IMR-90 (cell line): ENCODE results near the gene FAM120A. TPM values are rescaled to one million over a fixed set of nuclear protein-coding genes. Genes with fewer than 3 reads are reported as not detected.

ENCODE experiments used
- ATAC-seq: fragments of 200-7000 bp; cut with Tn5 transposase; 2 replicates; pipeline ENCODE4 v1.9.1; 2020; ENCODE audit warnings: low read depth, mild to moderate bottlenecking, moderate library complexity
- BruUV-seq: library from RNA; stranded (reverse); fragments of 400-500 nt; replicated peaks from 2 replicates; lab custom pipeline; 2021; lab: Mats Ljungman, UMichigan
- CTCF ChIA-PET: fragments of 300-600 bp; formaldehyde crosslinking; extraction: SDS; loops from one replicate; lab custom pipeline; 2021; ENCODE audit warnings: antibody characterized with exemption; lab: Yijun Ruan, JAX
- POLR2A ChIA-PET: fragments of 300-600 bp; sonication (Branson Sonifier 250); formaldehyde crosslinking; loops from one replicate; lab custom pipeline; 2022; ENCODE audit warnings: antibody characterized with exemption; ENCODE audit not compliant: unreplicated experiment; lab: Charles Lee
- DNase-seq: peaks from one replicate; pipeline ENCODE4 v3.0.0; 2013
- H2AFZ ChIP-seq: replicated peaks from 2 replicates; pipeline ENCODE3; 2013; ENCODE audit warnings: low read length, mild to moderate bottlenecking; ENCODE audit not compliant: poor library complexity
- H2AK5ac ChIP-seq: 2 replicates; pipeline ENCODE4 v1.6.1; 2013; ENCODE audit warnings: low read depth, low read length, inconsistent platforms
- H2AK9ac ChIP-seq: replicated peaks from 2 replicates; pipeline ENCODE3; 2013; ENCODE audit warnings: mild to moderate bottlenecking, low read depth, low read length, moderate library complexity; ENCODE audit not compliant: poor library complexity
- H2BK120ac ChIP-seq: 2 replicates; pipeline ENCODE4 v1.6.1; 2013; ENCODE audit warnings: low read depth, low read length, inconsistent platforms
- H2BK15ac ChIP-seq: 3 replicates; pipeline ENCODE4 v1.6.1; 2013; ENCODE audit warnings: low read depth, low read length, inconsistent platforms
- H2BK20ac ChIP-seq: 2 replicates; pipeline ENCODE4 v1.6.1; 2013; ENCODE audit warnings: low read depth, mild to moderate bottlenecking, inconsistent platforms, low read length, moderate library complexity
- H2BK5ac ChIP-seq: 2 replicates; pipeline ENCODE4 v1.6.1; 2013; ENCODE audit warnings: mild to moderate bottlenecking, low read depth, low read length, inconsistent platforms; ENCODE audit not compliant: poor library complexity, severe bottlenecking
- H3K14ac ChIP-seq: replicated peaks from 2 replicates; pipeline ENCODE4 v1.6.1; 2013; ENCODE audit warnings: low read depth, low read length, inconsistent platforms
- H3K18ac ChIP-seq: 2 replicates; pipeline ENCODE4 v1.6.1; 2013; ENCODE audit warnings: low read depth, low read length, control low read depth
- H3K23ac ChIP-seq: 2 replicates; pipeline ENCODE4 v1.6.1; 2013; ENCODE audit warnings: low read depth, low read length, inconsistent platforms
- H3K27ac ChIP-seq: 2 replicates; pipeline ENCODE4 v1.5.1; 2013; ENCODE audit warnings: mild to moderate bottlenecking, control low read depth, low read length; ENCODE audit not compliant: insufficient read depth
- H3K27me3 ChIP-seq: 2 replicates; pipeline ENCODE4 v1.6.1; 2013; ENCODE audit warnings: low read length; ENCODE audit not compliant: control insufficient read depth, insufficient read depth
- H3K36me3 ChIP-seq: 2 replicates; pipeline ENCODE4 v1.6.1; 2013; ENCODE audit warnings: low read length, mixed read lengths; ENCODE audit not compliant: control insufficient read depth, insufficient read depth
- H3K4ac ChIP-seq: 2 replicates; pipeline ENCODE4 v1.6.1; 2013; ENCODE audit warnings: low read depth, low read length, inconsistent platforms
- H3K4me1 ChIP-seq: 2 replicates; pipeline ENCODE4 v1.6.1; 2013; ENCODE audit warnings: low read length, mixed read lengths; ENCODE audit not compliant: control insufficient read depth, insufficient read depth
- H3K4me2 ChIP-seq: 2 replicates; pipeline ENCODE4 v1.6.1; 2013; ENCODE audit warnings: low read depth, mild to moderate bottlenecking, control low read depth, low read length, moderate library complexity
- H3K4me3 ChIP-seq: 2 replicates; pipeline ENCODE4 v1.5.1; 2013; ENCODE audit warnings: low read depth, mild to moderate bottlenecking, control low read depth, low read length, moderate library complexity; ENCODE audit not compliant: insufficient read depth
- H3K56ac ChIP-seq: 2 replicates; pipeline ENCODE4 v1.6.1; 2013; ENCODE audit warnings: low read length, inconsistent platforms; ENCODE audit not compliant: insufficient read depth; ENCODE audit errors: extremely low read depth
- H3K79me1 ChIP-seq, 2 experiments: 2 replicates each; pipeline ENCODE4 v1.6.1; 2013; ENCODE audit warnings: low read length in 2 of 2, inconsistent platforms in 1 of 2, low read depth in 1 of 2
- H3K9ac ChIP-seq: 2 replicates; pipeline ENCODE4 v1.6.1; 2013; ENCODE audit warnings: low read depth, low read length, control low read depth
- H3K9me1 ChIP-seq: 2 replicates; pipeline ENCODE4 v1.6.1; 2013; ENCODE audit warnings: low read length, inconsistent platforms; ENCODE audit not compliant: insufficient read depth
- H3K9me3 ChIP-seq: 2 replicates; pipeline ENCODE4 v1.6.1; 2013; ENCODE audit warnings: low read length; ENCODE audit not compliant: control insufficient read depth, insufficient read depth
- H4K20me1 ChIP-seq: 2 replicates; pipeline ENCODE4 v1.6.1; 2013; ENCODE audit warnings: low read length, inconsistent platforms; ENCODE audit not compliant: insufficient read depth
- H4K5ac ChIP-seq: 2 replicates; pipeline ENCODE4 v1.6.1; 2013; ENCODE audit warnings: mild to moderate bottlenecking, low read depth, low read length, control low read depth
- H4K8ac ChIP-seq, 2 experiments: 2 replicates each; pipeline ENCODE4 v1.6.1; 2013; ENCODE audit warnings: low read depth in 2 of 2, low read length in 2 of 2, control low read depth in 1 of 2, inconsistent platforms in 1 of 2
- H4K91ac ChIP-seq: 2 replicates; pipeline ENCODE4 v1.6.1; 2013; ENCODE audit warnings: low read depth, low read length, inconsistent platforms; ENCODE audit not compliant: insufficient read depth
- BHLHE40 ChIP-seq: fragments of 150-350 bp; IDR thresholded peaks from 2 replicates; pipeline ENCODE4 v1.6.1; 2016; ENCODE audit warnings: mild to moderate bottlenecking, low read depth, low read length
- CEBPB ChIP-seq: IDR thresholded peaks from 2 replicates; pipeline ENCODE4 v1.6.1; 2012; ENCODE audit warnings: low read depth, low read length, improper control_type of control experiment
- CHD1 ChIP-seq: IDR thresholded peaks from 2 replicates; pipeline ENCODE4 v1.6.1; 2012; ENCODE audit warnings: low read depth, low read length, improper control_type of control experiment
- FOS ChIP-seq: fragments of 150-350 bp; IDR thresholded peaks from 2 replicates; pipeline ENCODE4 v1.6.1; 2016; ENCODE audit warnings: low read depth, low read length
- MAFK ChIP-seq: IDR thresholded peaks from 2 replicates; pipeline ENCODE4 v1.6.1; 2012; ENCODE audit warnings: low read depth, low read length, improper control_type of control experiment
- MAZ ChIP-seq: IDR thresholded peaks from 2 replicates; pipeline ENCODE4 v1.6.1; 2012; ENCODE audit warnings: low read depth, mild to moderate bottlenecking, low read length, improper control_type of control experiment, moderate library complexity, borderline replicate concordance
- MXI1 ChIP-seq: IDR thresholded peaks from 2 replicates; pipeline ENCODE4 v1.6.1; 2012; ENCODE audit warnings: low read depth, mild to moderate bottlenecking, low read length, moderate library complexity, borderline replicate concordance
- NFE2L2 ChIP-seq: fragments of 150-350 bp; IDR thresholded peaks from 2 replicates; pipeline ENCODE4 v1.6.1; 2016; ENCODE audit warnings: low read depth, mild to moderate bottlenecking, low read length
- POLR2A ChIP-seq: IDR thresholded peaks from 2 replicates; pipeline ENCODE4 v1.6.1; 2012; ENCODE audit warnings: mild to moderate bottlenecking, low read depth, low read length
- RAD21 ChIP-seq: IDR thresholded peaks from 2 replicates; pipeline ENCODE4 v1.6.1; 2012; ENCODE audit warnings: low read length, improper control_type of control experiment
- RCOR1 ChIP-seq: IDR thresholded peaks from 2 replicates; pipeline ENCODE4 v1.6.1; 2012; ENCODE audit warnings: mild to moderate bottlenecking, low read length, improper control_type of control experiment; ENCODE audit not compliant: insufficient replicate concordance
- RFX5 ChIP-seq: IDR thresholded peaks from 2 replicates; pipeline ENCODE4 v1.8.0; 2012; ENCODE audit warnings: low read depth, mild to moderate bottlenecking, low read length, moderate library complexity
- SMC3 ChIP-seq: fragments of 150-350 bp; IDR thresholded peaks from 2 replicates; pipeline ENCODE4 v1.6.1; 2016; ENCODE audit warnings: low read depth, mild to moderate bottlenecking, antibody characterized with exemption, low read length, moderate library complexity
- WGBS, 2 experiments: methylation state at CpG; one replicate each; pipeline versions ENCODE4 v1.1.5 to v1.1.7; 2013; ENCODE audit warnings: missing lambda C conversion rate in 2 of 2; ENCODE audit not compliant: insufficient read length in 1 of 2; ENCODE audit errors: extremely low coverage in 2 of 2; 5-methylcytosine and 5-hydroxymethylcytosine counted together
- dilution Hi-C: fragments of 300-500 bp; cut with HindIII; formaldehyde crosslinking; loops from one replicate; pipeline ENCODE4 v1.14.3; 2018; ENCODE audit warnings: low sequenced_read_pairs; ENCODE audit not compliant: unreplicated experiment
- in situ Hi-C: fragments of 300-500 bp; cut with MboI; formaldehyde crosslinking; loops from 3 replicates; pipeline ENCODE4 v1.14.3; 2019; ENCODE audit warnings: low sequenced_read_pairs, inconsistent platforms, mixed read lengths
- intact Hi-C: fragments of 100-400 bp; cut with micrococcal nuclease; formaldehyde crosslinking; loops from 2 replicates; pipeline ENCODE4 v1.10.0; 2022
- polyA plus RNA-seq, 3 experiments: library from polyadenylated mRNA; depleted of rRNA; stranded (reverse); fragments of >200 nt; gene quantifications; 2 replicates each; pipeline ENCODE4 v1.2.3, GENCODE V29; 2012; ENCODE audit warnings: low replicate concordance in 1 of 3
- total RNA-seq: library from RNA; depleted of rRNA; stranded (reverse); fragments of >200 nt; gene quantifications from 2 replicates; pipeline ENCODE4 v1.2.3, GENCODE V29; 2012
- TF ChIP-seq, protein P1 (sequence below): conservative IDR thresholded peaks from 2 replicates; pipeline ENCODE4 v1.5.1; 2012; ENCODE audit warnings: mild to moderate bottlenecking, low read depth, low read length, improper control_type of control experiment
- TF ChIP-seq, protein P2 (sequence below): fragments of 150-350 bp; IDR thresholded peaks from 2 replicates; pipeline ENCODE4 v1.6.1; 2016; ENCODE audit warnings: low read depth, mild to moderate bottlenecking, low read length, moderate library complexity, borderline replicate concordance
- TF ChIP-seq, protein P3 (sequence below): fragments of 150-350 bp; IDR thresholded peaks from 2 replicates; pipeline ENCODE4 v1.6.1; 2017; ENCODE audit warnings: mild to moderate bottlenecking, antibody characterized with exemption, low read length, low read depth

Gene FAM120A
- total and polyA plus RNA-seq, 2 of the 4 experiments (the other 2 are of a cell fraction): 61.6 to 75.1 TPM

DNA sequence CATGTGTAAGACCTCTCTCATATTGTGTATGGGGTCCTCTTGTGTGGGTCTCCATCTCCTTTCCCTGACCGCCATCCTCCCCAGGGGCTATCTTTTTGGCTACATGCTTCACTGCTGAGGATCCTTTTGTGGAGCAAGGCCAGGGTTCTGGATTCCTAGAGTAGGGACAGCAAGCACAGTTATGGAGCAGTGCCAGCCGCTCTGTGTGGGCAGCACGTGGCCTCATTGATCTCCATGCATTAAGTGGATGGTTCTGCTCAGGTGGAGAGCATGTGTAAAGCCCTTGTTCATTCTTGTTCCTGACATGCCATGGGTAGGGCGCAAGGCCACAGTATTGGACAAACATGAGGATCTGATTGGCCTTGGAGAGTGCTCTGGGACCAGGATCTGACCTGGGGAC lies 133.8 kb downstream of the FAM120A start:
- H3K23ac ChIP-seq: no peak overlapping the region
- BruUV-seq: no TSS peak
- H3K79me1 ChIP-seq: peaks cover 34 to 83% of the 10 kb centered on the region in 2 experiments
- POLR2A ChIA-PET: no interaction called here
- H3K18ac ChIP-seq: no peak overlapping the region
- intact Hi-C loops: no loop called here
- no peak overlapping the region for H4K8ac ChIP-seq
- no peak overlapping the region for H2BK5ac ChIP-seq
- CTCF ChIA-PET: no interaction called here
- H2AFZ ChIP-seq: no peak overlapping the region
- ATAC-seq: no peak
- 100% methylated on average over 1 of the region's 4 CpGs; no CpG with 5 or more reads in 1 of the 2 experiments for WGBS, 2 experiments
- no peak overlapping the region for H2AK5ac ChIP-seq
- H2BK120ac ChIP-seq: no peak overlapping the region
- H4K20me1 ChIP-seq: peaks cover 75% of the 10 kb centered on the region
- peaks cover 13% of the 10 kb centered on the region for H3K4me1 ChIP-seq
- no peak overlapping the region for H3K14ac ChIP-seq
- no peak overlapping the region for H2AK9ac ChIP-seq
- H3K36me3 ChIP-seq: no peaks in the 10 kb centered on the region
- H3K27ac ChIP-seq: no peak overlapping the region
- no peak for DNase-seq
- peaks cover 3% of the 10 kb centered on the region; the same call in 1 of the 2 replicates for H3K9me3 ChIP-seq
- TF ChIP-seq MXI1 (no peak), CEBPB (no peak), FOS (no peak), SMC3 (no peak), RCOR1 (no peak), RFX5 (no peak), MAZ (no peak), BHLHE40 (no peak), RAD21 (no peak), MAFK (no peak), NFE2L2 (no peak), CHD1 (no peak), POLR2A (no peak)
- TF ChIP-seq, protein P1, sequence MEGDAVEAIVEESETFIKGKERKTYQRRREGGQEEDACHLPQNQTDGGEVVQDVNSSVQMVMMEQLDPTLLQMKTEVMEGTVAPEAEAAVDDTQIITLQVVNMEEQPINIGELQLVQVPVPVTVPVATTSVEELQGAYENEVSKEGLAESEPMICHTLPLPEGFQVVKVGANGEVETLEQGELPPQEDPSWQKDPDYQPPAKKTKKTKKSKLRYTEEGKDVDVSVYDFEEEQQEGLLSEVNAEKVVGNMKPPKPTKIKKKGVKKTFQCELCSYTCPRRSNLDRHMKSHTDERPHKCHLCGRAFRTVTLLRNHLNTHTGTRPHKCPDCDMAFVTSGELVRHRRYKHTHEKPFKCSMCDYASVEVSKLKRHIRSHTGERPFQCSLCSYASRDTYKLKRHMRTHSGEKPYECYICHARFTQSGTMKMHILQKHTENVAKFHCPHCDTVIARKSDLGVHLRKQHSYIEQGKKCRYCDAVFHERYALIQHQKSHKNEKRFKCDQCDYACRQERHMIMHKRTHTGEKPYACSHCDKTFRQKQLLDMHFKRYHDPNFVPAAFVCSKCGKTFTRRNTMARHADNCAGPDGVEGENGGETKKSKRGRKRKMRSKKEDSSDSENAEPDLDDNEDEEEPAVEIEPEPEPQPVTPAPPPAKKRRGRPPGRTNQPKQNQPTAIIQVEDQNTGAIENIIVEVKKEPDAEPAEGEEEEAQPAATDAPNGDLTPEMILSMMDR: no peak
- TF ChIP-seq, protein P2, sequence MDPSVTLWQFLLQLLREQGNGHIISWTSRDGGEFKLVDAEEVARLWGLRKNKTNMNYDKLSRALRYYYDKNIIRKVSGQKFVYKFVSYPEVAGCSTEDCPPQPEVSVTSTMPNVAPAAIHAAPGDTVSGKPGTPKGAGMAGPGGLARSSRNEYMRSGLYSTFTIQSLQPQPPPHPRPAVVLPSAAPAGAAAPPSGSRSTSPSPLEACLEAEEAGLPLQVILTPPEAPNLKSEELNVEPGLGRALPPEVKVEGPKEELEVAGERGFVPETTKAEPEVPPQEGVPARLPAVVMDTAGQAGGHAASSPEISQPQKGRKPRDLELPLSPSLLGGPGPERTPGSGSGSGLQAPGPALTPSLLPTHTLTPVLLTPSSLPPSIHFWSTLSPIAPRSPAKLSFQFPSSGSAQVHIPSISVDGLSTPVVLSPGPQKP: no peak
- TF ChIP-seq, protein P3, sequence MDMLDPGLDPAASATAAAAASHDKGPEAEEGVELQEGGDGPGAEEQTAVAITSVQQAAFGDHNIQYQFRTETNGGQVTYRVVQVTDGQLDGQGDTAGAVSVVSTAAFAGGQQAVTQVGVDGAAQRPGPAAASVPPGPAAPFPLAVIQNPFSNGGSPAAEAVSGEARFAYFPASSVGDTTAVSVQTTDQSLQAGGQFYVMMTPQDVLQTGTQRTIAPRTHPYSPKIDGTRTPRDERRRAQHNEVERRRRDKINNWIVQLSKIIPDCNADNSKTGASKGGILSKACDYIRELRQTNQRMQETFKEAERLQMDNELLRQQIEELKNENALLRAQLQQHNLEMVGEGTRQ: no peak
- no peak overlapping the region for H3K4ac ChIP-seq
- in situ Hi-C loops: no loop called here
- no peak overlapping the region for H3K4me3 ChIP-seq
- no peak overlapping the region for H2BK15ac ChIP-seq
- H2BK20ac ChIP-seq: no peak overlapping the region
- H3K27me3 ChIP-seq: no peaks in the 10 kb centered on the region
- H4K91ac ChIP-seq: no peak overlapping the region
- dilution Hi-C loops: no loop called here
- H3K56ac ChIP-seq: no peak overlapping the region
- H3K9ac ChIP-seq: no peak overlapping the region
- no peak overlapping the region for H3K4me2 ChIP-seq
- no peak overlapping the region for H4K5ac ChIP-seq
- H3K9me1 ChIP-seq: peaks cover 26% of the 10 kb centered on the region
